Esophagus muscularis mucosa (tissue), 4 donors: ENCODE results near the gene DIP2C. TPM values are rescaled to one million over a fixed set of nuclear protein-coding genes. Genes with fewer than 3 reads are reported as not detected.
A peak's percentile ranks its signal among the peaks of the same experiment; 100 is the strongest.

ENCODE experiments used
- DNase-seq: peaks from one replicate; pipeline ENCODE4 v3.0.0-alpha.2; 2017; ENCODE audit errors: extremely low spot score
- H3K27ac ChIP-seq, 4 donors: fragments of 200-600 bp; sonication (generic); replicated peaks in 1 of 4; 1 replicate in 3 of 4; 2 replicates in 1 of 4; pipeline ENCODE4 v1.5.1; 2016 to 2019; ENCODE audit warnings: mild to moderate bottlenecking in 1 of 4
- H3K27me3 ChIP-seq, 4 donors: fragments of 200-600 bp; sonication (generic); one replicate each; pipeline versions ENCODE4 v1.5.1 to v1.6.0; 2016 to 2019
- H3K36me3 ChIP-seq, 4 donors: fragments of 200-600 bp; sonication (generic); one replicate each; pipeline ENCODE4 v1.5.1; 2016 to 2019
- H3K4me1 ChIP-seq, 4 donors: fragments of 200-600 bp; sonication (generic); one replicate each; pipeline ENCODE4 v1.5.1; 2016 to 2019
- H3K4me3 ChIP-seq, 4 donors: fragments of 200-600 bp; sonication (generic); 1 replicate in 2 of 4; 2 replicates in 2 of 4; pipeline ENCODE4 v1.5.1; 2016 to 2019; ENCODE audit warnings: mild to moderate bottlenecking in 4 of 4, moderate library complexity in 1 of 4
- H3K9me3 ChIP-seq, 4 donors: fragments of 200-600 bp; sonication (generic); 1 replicate in 3 of 4; 2 replicates in 1 of 4; pipeline ENCODE4 v1.5.1; 2016 to 2019
- CTCF ChIP-seq, 3 experiments: fragments of 200-600 bp in 2 of 3; fragments of 450-650 bp in 1 of 3; sonication (generic) in 2 of 3; IDR thresholded peaks; one replicate each; pipeline ENCODE4 v1.5.1; 2017 to 2019; ENCODE audit warnings: antibody characterized with exemption in 3 of 3, mild to moderate bottlenecking in 2 of 3, moderate library complexity in 1 of 3
- EP300 ChIP-seq: sonication (generic); formaldehyde crosslinking; IDR thresholded peaks from one replicate; pipeline ENCODE4 v1.6.1; 2017; ENCODE audit warnings: antibody characterized with exemption
- POLR2A ChIP-seq: fragments of 450-650 bp; IDR thresholded peaks from one replicate; pipeline ENCODE4 v1.6.1; 2017; ENCODE audit warnings: antibody characterized with exemption, moderate library complexity, mild to moderate bottlenecking, low read depth
- POLR2AphosphoS5 ChIP-seq, 2 donors: sonication (generic); formaldehyde crosslinking; IDR thresholded peaks; one replicate each; pipeline ENCODE4 v1.6.1; 2017; ENCODE audit warnings: antibody characterized with exemption in 2 of 2
- WGBS: methylation state at CpG from one replicate; pipeline ENCODE4 v1.1.5; 2018; 5-methylcytosine and 5-hydroxymethylcytosine counted together
- intact Hi-C: fragments of 100-400 bp; cut with DNase I; formaldehyde crosslinking; loops from one replicate; pipeline ENCODE4 v1.15.1; 2023
- total RNA-seq, 4 donors: library from RNA; depleted of rRNA; stranded (reverse); fragments of >200 nt; gene quantifications; one replicate each; pipeline versions ENCODE4 v1.1.0 to v1.2.1, GENCODE V29; 2016

DIP2C gene
- total RNA-seq, 4 donors from 2014 or later, result 38.6 to 66.4 (median 55.7) TPM

- Histone ChIP-seq H3K4me1 (peaks cover 0 to 6% (median 5%) of the 10 kb centered on the region in 4 donors), H3K9me3 (no peaks in the 10 kb centered on the region), H3K27me3 (no peaks in the 10 kb centered on the region), H3K36me3 (peaks cover 30 to 77% (median 63%) of the 10 kb centered on the region in 4 donors), H3K27ac (peak overlapping the region in 2 of 4 donors; percentile 3 to 27), H3K4me3 (no peak overlapping the region)
- TF ChIP-seq EP300, result no peak
- no peak for TF ChIP-seq CTCF (IDR thresholded peaks at IDR 0.05)
- TF ChIP-seq POLR2AphosphoS5 (IDR thresholded peaks at IDR 0.05), result no peak
- no peak for TF ChIP-seq POLR2A
- intact Hi-C loops, result no loop called here
- no peak for DNase-seq
- 83% methylated on average over 16 of the region's 16 CpGs for WGBS
Observed at GRCh38 chr10:343231-344220, 345.9 kb downstream of the DIP2C start.

GRCh38 chr10:341081-341740, 348.3 kb downstream of the DIP2C start:
- Histone ChIP-seq H3K9me3 (no peaks in the 10 kb centered on the region), H3K4me1 (peaks cover 0 to 10% (median 8%) of the 10 kb centered on the region in 4 donors), H3K4me3 (no peak overlapping the region), H3K27me3 (no peaks in the 10 kb centered on the region), H3K27ac (no peak overlapping the region), H3K36me3 (peaks cover 22 to 87% (median 72%) of the 10 kb centered on the region in 4 donors)
- 91% methylated on average over 23 of the region's 23 CpGs for WGBS
- TF ChIP-seq POLR2AphosphoS5 (IDR thresholded peaks at IDR 0.05), result no peak
- TF ChIP-seq EP300, result no peak
- TF ChIP-seq CTCF (IDR thresholded peaks at IDR 0.05), result no peak
- no peak for TF ChIP-seq POLR2A
- no peak for DNase-seq
- intact Hi-C loops, result no loop called here

- DNase-seq, result no peak
- H3K27me3 ChIP-seq, result no peaks in the 10 kb centered on the region
- no peaks in the 10 kb centered on the region for H3K9me3 ChIP-seq
- H3K4me3 ChIP-seq, result no peak overlapping the region
- TF ChIP-seq EP300 (no peak), POLR2AphosphoS5 (IDR thresholded peaks at IDR 0.05) (no peak), POLR2A (no peak), CTCF (IDR thresholded peaks at IDR 0.05) (no peak)
- intact Hi-C loops, result no loop called here
- H3K4me1 ChIP-seq, result peaks cover 0 to 10% (median 8%) of the 10 kb centered on the region in 4 donors
- peaks cover 22 to 92% (median 74%) of the 10 kb centered on the region in 4 donors for H3K36me3 ChIP-seq
- WGBS, result 93% methylated on average over 9 of the region's 11 CpGs
- no peak overlapping the region for H3K27ac ChIP-seq
Observed at GRCh38 chr10:340646-341045, 348.8 kb downstream of the DIP2C start.

- no peak overlapping the region for H3K4me3 ChIP-seq
- H3K9me3 ChIP-seq, result no peaks in the 10 kb centered on the region
- 70% methylated on average over 2 of the region's 2 CpGs for WGBS
- TF ChIP-seq POLR2AphosphoS5 (IDR thresholded peaks at IDR 0.05), result no peak
- H3K36me3 ChIP-seq, result peaks cover 12 to 86% (median 67%) of the 10 kb centered on the region in 4 donors
- no peak overlapping the region for H3K27ac ChIP-seq
- H3K27me3 ChIP-seq, result no peaks in the 10 kb centered on the region
- peaks cover 0 to 10% (median 8%) of the 10 kb centered on the region in 4 donors for H3K4me1 ChIP-seq
- intact Hi-C loops, result no loop called here
- no peak for DNase-seq
Observed at GRCh38 chr10:339038-339391, 350.5 kb downstream of the DIP2C start.
